ENCODE data around the gene CFC1B.
"Not testable (repeated sequence)": the region's sequence is repeated elsewhere in the genome, so short reads cannot be mapped to it uniquely, and the experiment has no call there.

GRCh38 chr2:130542789-130543188 lies 21.8 kb downstream of the CFC1B start:
- not testable (repeated sequence) for TF ChIP-seq CTCF, POLR2A (IDR thresholded peaks at IDR 0.05)
